HuH-7.5 (cell line): ENCODE results near the gene PLA2G2A.

Experiments used
- DNase-seq: peaks from one replicate; pipeline ENCODE4 v3.0.0; 2011; ENCODE audit warnings: low spot score

Gene PLA2G2A

DNA sequence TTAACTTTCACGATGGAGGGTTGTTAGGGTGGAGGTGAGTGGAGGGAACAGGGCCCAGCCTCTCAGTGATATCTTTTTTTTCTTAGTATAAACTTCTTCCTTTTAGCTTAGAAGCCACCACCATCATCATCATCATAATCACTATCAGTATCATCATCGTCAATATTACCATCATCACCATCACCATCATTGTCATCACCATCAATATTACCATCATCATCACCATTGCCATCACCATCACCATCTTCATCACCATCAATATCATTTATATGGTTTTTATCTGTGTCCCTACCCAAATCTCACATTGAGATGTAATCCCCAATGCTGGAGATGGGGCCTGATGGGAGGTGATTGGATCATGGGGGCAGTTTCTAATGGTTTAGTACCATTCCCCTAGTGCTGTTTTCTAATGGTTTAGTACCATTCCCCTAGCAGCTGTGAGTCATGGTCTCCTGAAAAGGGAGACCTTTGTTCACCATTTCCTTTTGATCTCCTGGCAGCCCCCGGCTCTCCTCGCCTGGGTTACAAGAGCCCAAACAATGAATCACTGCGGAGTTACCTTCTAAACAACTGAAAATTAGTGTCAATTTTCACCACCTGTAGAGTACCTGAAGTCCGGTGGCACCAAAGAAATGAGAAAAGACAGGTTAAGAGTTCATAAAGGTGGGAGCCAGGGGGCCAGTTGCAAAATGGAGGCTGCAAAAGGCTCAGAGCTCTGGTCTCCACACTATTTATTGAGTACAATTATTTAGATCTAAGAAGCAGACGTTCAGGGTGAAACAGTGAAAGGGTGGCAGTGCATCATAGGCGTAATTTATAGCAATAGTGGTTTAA lies 52.9 kb downstream of the PLA2G2A start:
- DNase-seq: no peak
